Measurements from ENCODE around the gene DCP1B.
"Not testable (repeated sequence)": the region's sequence is repeated elsewhere in the genome, so short reads cannot be mapped to it uniquely, and the experiment has no call there.

DCP1B gene

GRCh38 chr12:1974812-1975211 lies 29.4 kb downstream of the DCP1B start:
- no peak for DNase-seq

- no peak for DNase-seq
These were observed 31.4 kb downstream of the DCP1B start for GRCh38 chr12:1972856-1973317.

- DNase-seq = no peak
These were observed 32.0 kb downstream of the DCP1B start for GRCh38 chr12:1972260-1972659.

GRCh38 chr12:1970331-1970900 lies 33.8 kb downstream of the DCP1B start:
- DNase-seq = no peak

- DNase-seq = no peak
These were observed 37.6 kb downstream of the DCP1B start for GRCh38 chr12:1966561-1967226.

- no peak for DNase-seq
These were observed 38.3 kb downstream of the DCP1B start for GRCh38 chr12:1965916-1966315.

- DNase-seq = no peak
These were observed 41.9 kb downstream of the DCP1B start for GRCh38 chr12:1962051-1963020.

GRCh38 chr12:1956716-1957115 lies 47.5 kb downstream of the DCP1B start:
- no peak for DNase-seq

- DNase-seq = no peak
These were observed 54.3 kb downstream of the DCP1B start for GRCh38 chr12:1949771-1950470.

GRCh38 chr12:1948883-1949282 lies 55.4 kb downstream of the DCP1B start:
- DNase-seq = no peak

GRCh38 chr12:1947081-1947480 lies 57.2 kb downstream of the DCP1B start:
- DNase-seq = no peak

GRCh38 chr12:1946296-1946695 lies 58.0 kb downstream of the DCP1B start:
- DNase-seq = no peak

GRCh38 chr12:1945502-1945901 lies 58.8 kb downstream of the DCP1B start:
- DNase-seq = not testable (repeated sequence)

- peak; percentile 74 for DNase-seq
These were observed 64.3 kb downstream of the DCP1B start for GRCh38 chr12:1939801-1940607.

GRCh38 chr12:1939331-1939730 lies 64.9 kb downstream of the DCP1B start:
- no peak for DNase-seq

- no peak for DNase-seq
These were observed 66.6 kb downstream of the DCP1B start for GRCh38 chr12:1937481-1938224.

GRCh38 chr12:1936406-1937320 lies 67.6 kb downstream of the DCP1B start:
- DNase-seq = peak; percentile 93

GRCh38 chr12:1935700-1936378 lies 68.4 kb downstream of the DCP1B start:
- DNase-seq = no peak

GRCh38 chr12:1935242-1935641 lies 69.0 kb downstream of the DCP1B start:
- no peak for DNase-seq

- no peak for DNase-seq
These were observed 69.4 kb downstream of the DCP1B start for GRCh38 chr12:1934831-1935230.

Data from NCI-H1092 treated with DMSO at 0.1 percent for 48 hours (cell line).